PC-3 (cell line): ENCODE data around the gene TMEM37. TPM values are rescaled to one million over a fixed set of nuclear protein-coding genes. Genes with fewer than 3 reads are reported as not detected.

Source experiments
- ATAC-seq: fragments of 200-7000 bp; cut with Tn5 transposase; 2 replicates; pipeline ENCODE4 v1.9.1; 2020; ENCODE audit warnings: mild to moderate bottlenecking, moderate library complexity
- BruUV-seq: library from RNA; stranded (reverse); fragments of 400-500 nt; replicated peaks from 2 replicates; lab custom pipeline; 2021; lab: Mats Ljungman, UMichigan
- CTCF ChIA-PET: fragments of 300-600 bp; sonication (Branson Sonifier 250); formaldehyde crosslinking; loops from one replicate; lab custom pipeline; 2022; ENCODE audit warnings: antibody characterized with exemption; lab: Charles Lee
- POLR2A ChIA-PET: fragments of 300-600 bp; sonication (Branson Sonifier 250); formaldehyde crosslinking; loops from one replicate; lab custom pipeline; 2022; ENCODE audit warnings: antibody characterized with exemption; ENCODE audit not compliant: unreplicated experiment; lab: Charles Lee
- DNase-seq: peaks from one replicate; pipeline ENCODE4 v3.0.0-alpha.2; 2015
- H2AFZ ChIP-seq: fragments of 300-600 bp; sonication (generic); 2 replicates; pipeline ENCODE4 v1.6.0; 2016; ENCODE audit warnings: antibody characterized with exemption, low read length
- H3F3A ChIP-seq: fragments of 300-600 bp; sonication (generic); one replicate; pipeline ENCODE4 v1.6.0; 2017; ENCODE audit warnings: antibody characterized with exemption, low read length, control low read depth, mild to moderate bottlenecking; ENCODE audit not compliant: unreplicated experiment
- H3K27ac ChIP-seq: fragments of 300-600 bp; sonication (generic); 2 replicates; pipeline ENCODE4 v1.5.1; 2016; ENCODE audit warnings: mild to moderate bottlenecking, low read length
- H3K27me3 ChIP-seq: fragments of 300-600 bp; sonication (generic); 2 replicates; pipeline ENCODE4 v1.6.1; 2016; ENCODE audit warnings: low read length, mixed read lengths
- H3K36me3 ChIP-seq: fragments of 300-600 bp; sonication (generic); 2 replicates; pipeline ENCODE4 v1.6.1; 2016; ENCODE audit warnings: low read depth, mixed run types, low read length, mixed read lengths
- H3K4me1 ChIP-seq: fragments of 300-600 bp; sonication (generic); 2 replicates; pipeline ENCODE4 v1.5.1; 2016; ENCODE audit warnings: low read length; ENCODE audit not compliant: insufficient read depth
- H3K4me2 ChIP-seq: fragments of 300-600 bp; sonication (generic); 2 replicates; pipeline ENCODE4 v1.6.0; 2016; ENCODE audit warnings: low read length
- H3K4me3 ChIP-seq: fragments of 300-600 bp; sonication (generic); 2 replicates; pipeline ENCODE4 v1.5.1; 2016; ENCODE audit warnings: mild to moderate bottlenecking, low read length, mixed read lengths
- H3K79me2 ChIP-seq: fragments of 300-600 bp; sonication (generic); 2 replicates; pipeline ENCODE4 v1.6.1; 2017; ENCODE audit warnings: low read length, mixed read lengths
- H3K9ac ChIP-seq: fragments of 300-600 bp; sonication (generic); 2 replicates; pipeline ENCODE4 v1.6.0; 2016; ENCODE audit warnings: mild to moderate bottlenecking, low read length
- H3K9me2 ChIP-seq: fragments of 300-600 bp; sonication (generic); replicated peaks from 2 replicates; pipeline ENCODE4 v1.6.1; 2016; ENCODE audit warnings: mixed run types, low read length, mixed read lengths
- H3K9me3 ChIP-seq: fragments of 300-600 bp; sonication (generic); 2 replicates; pipeline ENCODE4 v1.6.1; 2016; ENCODE audit warnings: low read length, mixed read lengths
- H4K20me1 ChIP-seq: fragments of 300-600 bp; sonication (generic); 2 replicates; pipeline ENCODE4 v1.6.1; 2016; ENCODE audit warnings: low read length, mixed read lengths
- EZH2 ChIP-seq: fragments of 300-600 bp; sonication (generic); IDR thresholded peaks from one replicate; pipeline ENCODE4 v1.6.1; 2017; ENCODE audit warnings: antibody characterized with exemption, mild to moderate bottlenecking, low read length; ENCODE audit not compliant: unreplicated experiment
- EZH2phosphoT487 ChIP-seq: fragments of 300-600 bp; sonication (generic); IDR thresholded peaks from 2 replicates; pipeline ENCODE4 v1.6.1; 2018; ENCODE audit warnings: mild to moderate bottlenecking, antibody characterized with exemption, low read length, borderline replicate concordance
- intact Hi-C: fragments of 100-400 bp; cut with micrococcal nuclease; formaldehyde crosslinking; loops from 2 replicates; pipeline ENCODE4 v1.9.0; 2023
- total RNA-seq: library from RNA; depleted of rRNA; stranded (reverse); fragments of >200 nt; gene quantifications from 2 replicates; pipeline ENCODE4 v1.2.3, GENCODE V29; 2014
- TF ChIP-seq, protein P1 (sequence below): fragments of 300-600 bp; sonication (generic); conservative IDR thresholded peaks from 2 replicates; pipeline ENCODE4 v1.5.1; 2017; ENCODE audit warnings: antibody characterized with exemption, low read depth, mild to moderate bottlenecking, low read length

TMEM37 gene
- total RNA-seq, 1 experiment from 2014 or later: 0.26 TPM

DNA sequence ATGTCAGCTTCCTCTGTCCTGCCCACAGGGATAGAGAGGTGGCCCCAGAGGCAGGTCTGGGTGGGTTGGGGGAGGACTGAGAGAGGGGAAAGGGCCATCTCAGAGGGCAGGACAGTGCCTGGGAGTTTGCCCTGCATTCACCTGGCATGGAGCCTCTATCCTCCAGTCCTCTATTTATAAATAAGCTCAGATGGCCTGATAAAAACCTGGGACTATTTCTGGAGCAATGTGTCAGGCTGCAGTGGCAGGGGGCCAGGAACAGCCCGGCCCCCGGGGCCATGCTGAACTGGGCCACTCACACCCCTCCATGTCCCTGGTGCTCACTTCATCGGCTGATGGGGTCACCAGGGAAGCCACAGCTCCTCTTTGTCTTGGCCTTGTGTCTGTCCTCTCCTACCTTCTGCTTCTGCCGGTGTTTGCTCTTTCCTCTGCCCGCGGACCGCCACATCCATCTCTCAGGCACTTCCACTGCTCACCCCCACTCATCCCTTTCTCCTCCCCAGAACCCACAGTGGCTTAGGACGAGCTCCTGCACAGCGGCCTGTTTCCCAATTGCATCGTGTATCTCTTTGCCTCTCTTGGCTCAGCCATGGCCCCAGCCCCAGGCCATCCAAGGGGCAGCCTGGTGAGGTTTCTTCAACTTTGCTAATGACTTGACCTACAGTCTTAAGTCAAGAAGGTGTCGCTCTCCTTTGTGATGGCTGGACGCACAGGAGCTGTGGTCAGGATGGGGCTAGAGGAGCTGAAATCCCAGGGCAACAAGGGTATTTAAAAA, 53.9 kb downstream of the TMEM37 start:
- Histone ChIP-seq H3K9me3 (no peaks in the 10 kb centered on the region), H3K4me2 (no peak overlapping the region), H3K27me3 (no peaks in the 10 kb centered on the region), H3K9ac (no peak overlapping the region), H4K20me1 (no peaks in the 10 kb centered on the region), H3K79me2 (no peaks in the 10 kb centered on the region), H3K4me3 (no peak overlapping the region), H3F3A (no peaks in the 10 kb centered on the region), H3K9me2 (no peaks in the 10 kb centered on the region), H3K36me3 (no peaks in the 10 kb centered on the region), H2AFZ (no peak overlapping the region), H3K27ac (no peak overlapping the region), H3K4me1 (peaks cover 7% of the 10 kb centered on the region; the same call in 1 of the 2 replicates)
- no TSS peak for BruUV-seq
- ChIA-PET CTCF (no interaction called here), POLR2A (no interaction called here)
- intact Hi-C loops: no loop called here
- ATAC-seq (no peak), DNase-seq (no peak)
- TF ChIP-seq, protein P1, sequence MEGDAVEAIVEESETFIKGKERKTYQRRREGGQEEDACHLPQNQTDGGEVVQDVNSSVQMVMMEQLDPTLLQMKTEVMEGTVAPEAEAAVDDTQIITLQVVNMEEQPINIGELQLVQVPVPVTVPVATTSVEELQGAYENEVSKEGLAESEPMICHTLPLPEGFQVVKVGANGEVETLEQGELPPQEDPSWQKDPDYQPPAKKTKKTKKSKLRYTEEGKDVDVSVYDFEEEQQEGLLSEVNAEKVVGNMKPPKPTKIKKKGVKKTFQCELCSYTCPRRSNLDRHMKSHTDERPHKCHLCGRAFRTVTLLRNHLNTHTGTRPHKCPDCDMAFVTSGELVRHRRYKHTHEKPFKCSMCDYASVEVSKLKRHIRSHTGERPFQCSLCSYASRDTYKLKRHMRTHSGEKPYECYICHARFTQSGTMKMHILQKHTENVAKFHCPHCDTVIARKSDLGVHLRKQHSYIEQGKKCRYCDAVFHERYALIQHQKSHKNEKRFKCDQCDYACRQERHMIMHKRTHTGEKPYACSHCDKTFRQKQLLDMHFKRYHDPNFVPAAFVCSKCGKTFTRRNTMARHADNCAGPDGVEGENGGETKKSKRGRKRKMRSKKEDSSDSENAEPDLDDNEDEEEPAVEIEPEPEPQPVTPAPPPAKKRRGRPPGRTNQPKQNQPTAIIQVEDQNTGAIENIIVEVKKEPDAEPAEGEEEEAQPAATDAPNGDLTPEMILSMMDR: no peak
- TF ChIP-seq EZH2 (no peak), EZH2phosphoT487 (no peak)

DNA sequence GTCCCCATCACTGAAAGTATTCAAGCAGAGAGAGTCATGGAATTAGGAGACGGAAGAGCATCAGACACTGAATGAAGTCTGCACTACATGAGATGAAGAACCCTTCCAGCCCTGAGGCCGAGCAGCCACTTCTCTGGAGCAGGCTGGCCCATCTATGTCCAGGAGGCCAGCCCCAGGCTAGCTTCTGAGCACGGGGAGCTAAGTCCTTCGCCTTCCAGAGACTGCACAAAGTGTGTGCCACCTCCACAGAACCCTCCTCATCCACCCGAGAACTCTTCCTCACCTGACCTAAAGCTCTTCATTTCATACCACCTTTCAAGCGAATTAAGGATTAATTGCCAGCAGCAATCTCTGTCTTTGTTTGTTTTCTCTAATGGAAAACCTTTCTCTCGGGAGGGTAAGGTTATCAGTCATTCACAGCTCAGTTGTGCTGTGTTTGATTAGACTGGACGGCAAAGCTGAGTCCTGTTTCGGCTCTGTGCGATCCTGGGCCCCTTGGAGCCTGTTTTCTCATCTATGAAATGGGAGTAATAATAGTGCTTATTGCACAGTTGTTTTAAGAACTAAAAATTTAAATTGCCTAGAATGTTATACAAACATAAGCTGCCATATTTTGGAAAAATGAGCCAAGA, 54.7 kb downstream of the TMEM37 start:
- H4K20me1 ChIP-seq: no peaks in the 10 kb centered on the region
- CTCF ChIA-PET: no interaction called here
- H3K4me3 ChIP-seq: no peak overlapping the region
- H3K79me2 ChIP-seq: no peaks in the 10 kb centered on the region
- H3K27me3 ChIP-seq: no peaks in the 10 kb centered on the region
- no peak overlapping the region for H3K9ac ChIP-seq
- H2AFZ ChIP-seq: no peak overlapping the region
- TF ChIP-seq EZH2phosphoT487: no peak
- TF ChIP-seq, protein P1: no peak
- no peak for TF ChIP-seq EZH2
- no peak overlapping the region for H3K27ac ChIP-seq
- no peak overlapping the region for H3K4me2 ChIP-seq
- ATAC-seq: no peak
- intact Hi-C loops: no loop called here
- no peaks in the 10 kb centered on the region for H3K9me2 ChIP-seq
- no peak for DNase-seq
- BruUV-seq: no TSS peak
- peaks cover 7% of the 10 kb centered on the region; the same call in 1 of the 2 replicates for H3K4me1 ChIP-seq
- POLR2A ChIA-PET: interaction anchor here (0.6 kb wide), 1 partner anchor 10 kb away, joined by 3 read pairs; no protein-coding TSS in a partner anchor
- H3K9me3 ChIP-seq: no peaks in the 10 kb centered on the region
- H3F3A ChIP-seq: no peaks in the 10 kb centered on the region
- H3K36me3 ChIP-seq: no peaks in the 10 kb centered on the region
